Panc1 (cell line): Measurements from ENCODE around the gene CHST11.

Experiments
- CTCF ChIP-seq: fragments of 450-650 bp; IDR thresholded peaks from 2 replicates; pipeline ENCODE4 v1.5.1; 2017; ENCODE audit warnings: mild to moderate bottlenecking
- REST ChIP-seq, 2 experiments: IDR thresholded peaks; 2 replicates each; pipeline ENCODE4 v1.6.1; 2011 to 2012; ENCODE audit warnings: low read depth in 2 of 2, control low read depth in 1 of 2, low read length in 1 of 2, mild to moderate bottlenecking in 1 of 2, moderate library complexity in 1 of 2; ENCODE audit not compliant: insufficient read depth in 1 of 2

GRCh38 chr12:104504146-104504545, 47.4 kb downstream of the CHST11 start:
- no peak for TF ChIP-seq CTCF
- no peak for TF ChIP-seq REST (IDR thresholded peaks at IDR 0.05; ENCODE audit: insufficient read depth in 1 of 2, low read depth in 2 of 2, low read length in 1 of 2)
